ENCODE data around the gene CELF5. TPM values are rescaled to one million over a fixed set of nuclear protein-coding genes. Genes with fewer than 3 reads are reported as not detected.

CELF5 gene
- total RNA-seq, 2 donors from 2014 or later: 2.6 to 3.5 TPM

DNA sequence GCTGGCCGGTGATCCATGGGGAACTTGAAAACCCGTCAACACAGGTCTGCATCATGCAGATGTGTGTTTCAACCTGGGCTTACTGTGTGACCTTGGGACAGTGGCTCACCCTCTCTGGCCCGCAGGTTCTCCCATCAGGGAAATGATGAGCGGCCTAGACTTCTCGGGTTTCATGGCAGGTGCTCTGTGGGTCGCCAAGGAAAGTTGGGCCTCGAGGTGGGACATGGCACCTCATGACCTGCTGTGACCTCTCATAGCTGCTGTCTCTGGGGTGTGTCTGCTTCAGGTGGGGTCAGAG is 91.2 kb downstream of the CELF5 start:
- no peak overlapping the region for H3K4me3 Mint-ChIP-seq
- no peaks in the 10 kb centered on the region for H3K9me3 Mint-ChIP-seq
- Histone ChIP-seq H3K36me3 (ENCODE audit: control insufficient read depth, insufficient read depth, low read length) (no peaks in the 10 kb centered on the region), H3K27ac (ENCODE audit: low read depth, low read length) (no peak overlapping the region), H3K9ac (ENCODE audit: extremely low read depth, low read length, poor library complexity, severe bottlenecking) (no peak overlapping the region), H3K4me3 (ENCODE audit: low read length) (no peak overlapping the region), H3K9me3 (ENCODE audit: control insufficient read depth, low read length) (no peaks in the 10 kb centered on the region), H3K4me1 (ENCODE audit: control insufficient read depth, insufficient read depth, low read length) (no peaks in the 10 kb centered on the region), H3K27me3 (ENCODE audit: control insufficient read depth, insufficient read depth, low read length, poor library complexity, severe bottlenecking) (peaks cover 6% of the 10 kb centered on the region)
- H3K36me3 Mint-ChIP-seq (ENCODE audit: low read depth): no peaks in the 10 kb centered on the region
- H3K4me1 Mint-ChIP-seq: no peaks in the 10 kb centered on the region
- no peak for DNase-seq
- peaks cover 15% of the 10 kb centered on the region for H3K27me3 Mint-ChIP-seq (ENCODE audit: insufficient read depth)
- H3K27ac Mint-ChIP-seq: no peak overlapping the region
- WGBS, 2 experiments (ENCODE audit: insufficient coverage in 1 of 2, insufficient read length in 1 of 2): 83 to 85% methylated on average over 7 of the region's 7 CpGs
- TF ChIP-seq, protein P1, sequence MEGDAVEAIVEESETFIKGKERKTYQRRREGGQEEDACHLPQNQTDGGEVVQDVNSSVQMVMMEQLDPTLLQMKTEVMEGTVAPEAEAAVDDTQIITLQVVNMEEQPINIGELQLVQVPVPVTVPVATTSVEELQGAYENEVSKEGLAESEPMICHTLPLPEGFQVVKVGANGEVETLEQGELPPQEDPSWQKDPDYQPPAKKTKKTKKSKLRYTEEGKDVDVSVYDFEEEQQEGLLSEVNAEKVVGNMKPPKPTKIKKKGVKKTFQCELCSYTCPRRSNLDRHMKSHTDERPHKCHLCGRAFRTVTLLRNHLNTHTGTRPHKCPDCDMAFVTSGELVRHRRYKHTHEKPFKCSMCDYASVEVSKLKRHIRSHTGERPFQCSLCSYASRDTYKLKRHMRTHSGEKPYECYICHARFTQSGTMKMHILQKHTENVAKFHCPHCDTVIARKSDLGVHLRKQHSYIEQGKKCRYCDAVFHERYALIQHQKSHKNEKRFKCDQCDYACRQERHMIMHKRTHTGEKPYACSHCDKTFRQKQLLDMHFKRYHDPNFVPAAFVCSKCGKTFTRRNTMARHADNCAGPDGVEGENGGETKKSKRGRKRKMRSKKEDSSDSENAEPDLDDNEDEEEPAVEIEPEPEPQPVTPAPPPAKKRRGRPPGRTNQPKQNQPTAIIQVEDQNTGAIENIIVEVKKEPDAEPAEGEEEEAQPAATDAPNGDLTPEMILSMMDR (conservative IDR thresholded peaks at IDR 0.05): no peak

DNA sequence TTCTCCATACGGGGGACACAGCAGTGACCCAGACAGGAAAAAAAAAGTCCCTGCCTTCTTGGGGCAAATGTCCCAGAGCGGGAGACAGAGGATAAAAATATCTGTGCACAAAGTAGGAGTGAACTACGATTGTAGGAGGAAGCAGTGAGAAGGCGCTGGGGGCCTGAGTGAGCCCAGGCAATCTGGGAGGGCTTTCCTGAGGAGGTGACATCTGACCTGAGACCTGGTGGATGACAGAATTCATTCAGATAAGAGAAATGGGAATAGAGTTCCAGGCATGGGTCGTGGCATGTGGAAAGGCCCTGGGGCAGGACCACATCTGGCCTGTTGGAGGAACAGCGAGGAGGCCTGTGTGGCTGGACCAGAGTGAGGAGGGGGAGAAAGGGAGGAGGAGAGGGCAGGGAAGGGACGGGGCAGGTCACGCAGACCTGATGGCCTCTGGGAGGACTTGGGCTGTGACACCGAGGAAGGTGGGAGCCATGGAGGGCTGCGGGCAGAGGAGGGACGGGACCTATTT is 91.7 kb downstream of the CELF5 start:
- H3K9me3 ChIP-seq (ENCODE audit: control insufficient read depth, low read length): no peaks in the 10 kb centered on the region
- H3K9ac ChIP-seq (ENCODE audit: extremely low read depth, low read length, poor library complexity, severe bottlenecking): no peak overlapping the region
- no peaks in the 10 kb centered on the region for H3K4me1 ChIP-seq (ENCODE audit: control insufficient read depth, insufficient read depth, low read length)
- H3K9me3 Mint-ChIP-seq: no peaks in the 10 kb centered on the region
- peaks cover 19% of the 10 kb centered on the region for H3K27me3 Mint-ChIP-seq (ENCODE audit: insufficient read depth)
- H3K27ac ChIP-seq (ENCODE audit: low read depth, low read length): no peak overlapping the region
- no peaks in the 10 kb centered on the region for H3K36me3 Mint-ChIP-seq (ENCODE audit: low read depth)
- no peaks in the 10 kb centered on the region for H3K36me3 ChIP-seq (ENCODE audit: control insufficient read depth, insufficient read depth, low read length)
- H3K27me3 ChIP-seq (ENCODE audit: control insufficient read depth, insufficient read depth, low read length, poor library complexity, severe bottlenecking): peaks cover 7% of the 10 kb centered on the region
- DNase-seq: no peak
- no peak overlapping the region for H3K27ac Mint-ChIP-seq
- H3K4me3 ChIP-seq (ENCODE audit: low read length): no peak overlapping the region
- 80 to 91% methylated on average over 7 to 11 of the region's 11 CpGs for WGBS, 2 experiments (ENCODE audit: insufficient coverage in 1 of 2, insufficient read length in 1 of 2)
- H3K4me3 Mint-ChIP-seq: no peak overlapping the region
- H3K4me1 Mint-ChIP-seq: no peaks in the 10 kb centered on the region
- TF ChIP-seq, protein P1 (conservative IDR thresholded peaks at IDR 0.05): no peak

DNA sequence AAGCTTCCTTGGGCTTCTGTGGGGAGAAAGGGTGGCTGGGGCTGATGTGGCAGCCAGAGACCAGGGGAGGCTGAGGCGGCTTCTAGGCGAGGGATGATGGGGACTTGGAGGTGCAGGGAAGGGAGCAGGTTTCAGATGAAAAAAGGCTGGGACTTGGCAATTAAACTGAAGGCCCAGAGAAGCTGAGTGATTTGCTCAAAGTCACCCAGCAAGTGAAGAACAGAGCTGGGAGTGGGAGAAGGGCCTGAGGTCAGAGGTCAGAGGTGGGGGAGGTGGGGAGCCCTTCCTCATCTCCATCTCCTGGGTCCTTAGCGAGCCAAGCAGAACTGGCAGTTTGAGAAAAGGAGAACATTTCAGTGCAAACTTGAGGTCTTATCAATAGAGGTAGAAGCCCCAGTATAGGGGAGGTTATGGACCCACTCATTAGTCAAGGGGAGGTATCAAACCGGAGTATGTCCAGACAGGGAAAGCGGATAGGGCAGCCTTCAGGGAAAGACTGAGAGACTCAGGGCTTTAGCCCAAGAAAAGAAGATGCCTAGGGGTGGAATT is 92.3 kb downstream of the CELF5 start:
- no peak for DNase-seq
- Mint-ChIP-seq H3K4me3 (no peak overlapping the region), H3K27me3 (ENCODE audit: insufficient read depth) (peaks cover 16% of the 10 kb centered on the region)

More for the DNA sequence above, 92.3 kb downstream of the CELF5 start:
- Histone ChIP-seq H3K27me3 (ENCODE audit: control insufficient read depth, insufficient read depth, low read length, poor library complexity, severe bottlenecking) (peaks cover 12% of the 10 kb centered on the region), H3K36me3 (ENCODE audit: control insufficient read depth, insufficient read depth, low read length) (no peaks in the 10 kb centered on the region), H3K4me1 (ENCODE audit: control insufficient read depth, insufficient read depth, low read length) (no peaks in the 10 kb centered on the region), H3K9ac (ENCODE audit: extremely low read depth, low read length, poor library complexity, severe bottlenecking) (no peak overlapping the region), H3K27ac (ENCODE audit: low read depth, low read length) (no peak overlapping the region), H3K4me3 (ENCODE audit: low read length) (no peak overlapping the region), H3K9me3 (ENCODE audit: control insufficient read depth, low read length) (no peaks in the 10 kb centered on the region)
- no peak overlapping the region for H3K27ac Mint-ChIP-seq
- TF ChIP-seq, protein P1 (conservative IDR thresholded peaks at IDR 0.05): no peak
- H3K36me3 Mint-ChIP-seq (ENCODE audit: low read depth): no peaks in the 10 kb centered on the region
- no peaks in the 10 kb centered on the region for H3K9me3 Mint-ChIP-seq
- H3K4me1 Mint-ChIP-seq: no peaks in the 10 kb centered on the region
- 86 to 89% methylated on average over 3 to 5 of the region's 5 CpGs for WGBS, 2 experiments (ENCODE audit: insufficient coverage in 1 of 2, insufficient read length in 1 of 2)

Measured in endodermal cell (in vitro differentiated cells).